Ureter (tissue), 1 donor: ENCODE measurements around the gene CCND1. TPM values are rescaled to one million over a fixed set of nuclear protein-coding genes. Genes with fewer than 3 reads are reported as not detected.

Experiments
- DNase-seq: peaks from one replicate; pipeline ENCODE4 v3.0.0-alpha.2; 2020; ENCODE audit warnings: low spot score
- total RNA-seq: library from RNA; stranded (reverse); gene quantifications from one replicate; pipeline ENCODE4 v1.2.4, GENCODE V29; 2023
- donor health status: DM: yes; HTN: yes; CAD: no.

The CCND1 gene
- total RNA-seq, 1 donor from 2014 or later: 203 TPM

DNA sequence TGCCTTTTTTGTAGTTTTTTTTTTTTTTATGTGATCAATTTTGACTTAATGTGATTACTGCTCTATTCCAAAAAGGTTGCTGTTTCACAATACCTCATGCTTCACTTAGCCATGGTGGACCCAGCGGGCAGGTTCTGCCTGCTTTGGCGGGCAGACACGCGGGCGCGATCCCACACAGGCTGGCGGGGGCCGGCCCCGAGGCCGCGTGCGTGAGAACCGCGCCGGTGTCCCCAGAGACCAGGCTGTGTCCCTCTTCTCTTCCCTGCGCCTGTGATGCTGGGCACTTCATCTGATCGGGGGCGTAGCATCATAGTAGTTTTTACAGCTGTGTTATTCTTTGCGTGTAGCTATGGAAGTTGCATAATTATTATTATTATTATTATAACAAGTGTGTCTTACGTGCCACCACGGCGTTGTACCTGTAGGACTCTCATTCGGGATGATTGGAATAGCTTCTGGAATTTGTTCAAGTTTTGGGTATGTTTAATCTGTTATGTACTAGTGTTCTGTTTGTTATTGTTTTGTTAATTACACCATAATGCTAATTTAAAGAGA is 12.5 kb downstream of the CCND1 start:
- DNase-seq: no peak

DNA sequence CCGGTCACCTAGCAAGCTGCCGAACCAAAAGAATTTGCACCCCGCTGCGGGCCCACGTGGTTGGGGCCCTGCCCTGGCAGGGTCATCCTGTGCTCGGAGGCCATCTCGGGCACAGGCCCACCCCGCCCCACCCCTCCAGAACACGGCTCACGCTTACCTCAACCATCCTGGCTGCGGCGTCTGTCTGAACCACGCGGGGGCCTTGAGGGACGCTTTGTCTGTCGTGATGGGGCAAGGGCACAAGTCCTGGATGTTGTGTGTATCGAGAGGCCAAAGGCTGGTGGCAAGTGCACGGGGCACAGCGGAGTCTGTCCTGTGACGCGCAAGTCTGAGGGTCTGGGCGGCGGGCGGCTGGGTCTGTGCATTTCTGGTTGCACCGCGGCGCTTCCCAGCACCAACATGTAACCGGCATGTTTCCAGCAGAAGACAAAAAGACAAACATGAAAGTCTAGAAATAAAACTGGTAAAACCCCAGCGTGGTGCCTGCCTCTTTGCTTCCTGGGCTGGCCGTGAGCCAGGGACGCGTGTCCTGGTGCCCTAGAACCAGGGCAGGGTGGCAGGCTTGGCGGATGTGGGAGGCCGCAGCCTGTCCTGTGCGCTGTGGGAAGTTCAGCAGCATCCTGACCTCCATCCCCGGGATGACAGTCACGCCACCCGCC is 13.2 kb downstream of the CCND1 start:
- no peak for DNase-seq

- DNase-seq: no peak
Observed at GRCh38 chr11:69654660-69655478, 13.9 kb downstream of the CCND1 start.

DNA sequence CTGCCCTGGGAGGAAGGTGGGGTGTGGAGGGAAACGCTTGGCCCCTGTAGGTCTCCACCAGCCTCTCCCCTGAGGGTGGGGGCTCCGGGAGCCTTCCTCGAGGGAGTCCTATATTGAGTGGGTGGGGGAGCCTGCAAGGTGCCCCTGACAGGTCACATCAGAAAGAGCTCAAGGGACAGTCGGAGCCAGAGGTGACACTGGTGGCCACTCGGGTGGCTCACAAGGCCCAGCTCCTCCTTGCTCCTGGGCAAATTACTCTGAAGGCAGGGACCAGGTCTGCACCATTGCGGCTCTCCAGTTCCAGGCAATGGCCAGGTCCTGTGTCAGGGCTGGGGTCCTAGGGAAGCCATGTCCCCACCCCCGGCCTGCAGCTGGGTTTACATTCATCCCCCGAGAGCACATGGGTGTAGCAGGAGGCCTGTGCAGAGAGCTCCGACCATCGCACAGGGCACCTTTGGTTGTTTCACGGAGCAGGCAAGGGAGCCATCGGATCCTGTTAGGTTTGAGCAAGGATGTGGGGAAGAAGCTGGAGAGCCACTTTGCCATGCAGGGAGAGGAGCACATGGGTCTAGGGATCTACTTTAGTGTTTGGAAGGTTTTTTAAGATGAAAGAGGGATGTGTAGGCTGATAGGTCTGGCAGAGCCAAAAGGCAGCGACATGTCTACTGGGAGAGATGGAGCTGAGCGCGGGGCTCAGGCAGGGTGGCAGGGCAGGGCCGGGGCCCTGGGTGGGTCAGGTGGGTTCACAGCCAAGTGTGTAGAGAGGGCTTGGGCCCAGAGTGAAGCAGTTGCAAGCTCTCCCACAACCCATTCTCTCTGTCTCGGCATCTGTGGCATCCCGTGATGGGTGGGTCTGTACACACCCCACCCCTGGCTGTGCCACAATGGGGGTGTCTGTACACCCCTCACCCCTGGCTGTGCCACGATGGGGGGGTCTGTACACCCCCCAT is 14.8 kb downstream of the CCND1 start:
- no peak for DNase-seq

- no peak for DNase-seq
Observed at GRCh38 chr11:69656536-69657455, 15.8 kb downstream of the CCND1 start.

DNA sequence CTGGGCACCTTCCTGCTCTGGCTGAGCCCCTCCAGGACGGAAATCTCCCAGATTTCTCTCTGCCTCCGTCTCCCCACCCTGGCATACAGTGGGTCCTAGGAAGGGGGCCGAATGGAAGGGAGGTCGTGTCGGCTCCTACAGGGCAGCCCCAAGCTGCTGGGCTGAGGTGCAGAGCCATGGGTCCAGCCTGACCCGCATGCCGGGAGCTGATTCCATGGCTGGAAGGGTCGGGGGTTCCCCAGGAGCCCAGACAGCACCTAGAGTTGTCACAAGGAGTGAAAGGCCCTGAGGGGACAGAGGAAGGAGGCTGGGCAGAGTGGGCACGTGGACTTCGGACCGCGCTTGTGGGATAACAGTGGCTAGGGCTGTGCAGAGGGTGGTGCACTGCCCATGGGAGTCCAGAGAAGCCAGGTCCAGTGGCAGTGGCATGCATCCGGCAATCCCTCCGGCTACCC is 16.5 kb downstream of the CCND1 start:
- no peak for DNase-seq

GRCh38 chr11:69657911-69658625 is 17.1 kb downstream of the CCND1 start:
- no peak for DNase-seq

DNA sequence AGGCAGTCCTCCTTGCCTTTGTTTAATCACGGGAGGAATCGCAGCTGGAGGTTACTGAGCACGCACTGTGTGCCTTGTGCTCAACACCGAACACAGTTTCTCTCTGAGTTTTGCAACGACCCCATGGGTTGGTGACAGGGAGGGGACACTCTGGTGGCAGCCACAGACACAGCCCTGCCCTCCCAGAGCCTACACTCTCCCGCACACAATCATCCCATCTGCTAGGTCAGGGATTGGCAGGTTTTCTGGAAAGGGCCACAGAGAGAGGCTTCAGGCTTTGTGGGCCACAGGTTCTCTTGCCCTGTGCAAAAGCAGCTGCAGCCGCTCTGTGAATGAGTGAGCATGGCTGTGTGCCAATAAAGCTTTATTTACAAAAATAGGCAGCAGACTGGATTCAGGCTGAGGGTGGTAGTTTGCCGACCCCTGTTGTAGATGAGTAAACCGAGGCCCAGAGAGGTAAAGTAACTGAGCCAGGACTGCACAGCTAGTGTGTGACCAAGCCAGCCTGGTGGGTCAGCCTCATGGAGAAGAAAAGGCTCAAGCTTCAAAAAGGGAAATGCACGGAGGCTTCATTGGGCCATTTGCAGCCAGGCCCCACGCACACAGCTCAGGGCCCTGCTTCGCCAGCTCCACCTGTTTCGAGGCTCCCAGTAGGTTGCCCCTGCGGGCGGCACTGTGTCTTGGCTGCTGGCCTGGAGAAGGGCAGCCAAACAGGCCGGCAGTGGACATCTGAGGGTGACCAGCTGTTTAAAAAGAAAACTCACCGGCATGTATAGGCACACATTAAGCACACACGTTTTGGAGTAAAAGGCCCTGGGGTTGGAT is 17.9 kb downstream of the CCND1 start:
- no peak for DNase-seq

DNA sequence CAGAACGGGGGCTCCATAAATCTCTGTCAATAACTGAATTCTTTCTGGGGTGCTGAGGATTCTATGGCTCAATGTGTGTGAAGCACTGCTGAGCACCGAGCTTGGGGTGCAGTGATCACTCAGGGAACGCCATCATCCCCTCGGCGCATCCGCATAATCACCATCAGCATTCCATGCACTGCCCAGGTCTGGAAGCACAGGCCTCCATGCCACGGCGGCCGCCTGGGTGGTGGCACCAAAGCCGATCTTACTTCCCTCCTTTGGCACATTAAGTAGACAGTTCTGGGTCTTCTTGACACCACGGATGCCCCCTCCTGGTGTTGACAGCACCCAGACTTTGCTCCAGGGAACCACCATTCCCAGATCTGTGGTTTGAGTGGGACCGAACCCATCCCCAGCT is 18.6 kb downstream of the CCND1 start:
- no peak for DNase-seq

GRCh38 chr11:69660001-69660500 is 19.1 kb downstream of the CCND1 start:
- DNase-seq: no peak

DNA sequence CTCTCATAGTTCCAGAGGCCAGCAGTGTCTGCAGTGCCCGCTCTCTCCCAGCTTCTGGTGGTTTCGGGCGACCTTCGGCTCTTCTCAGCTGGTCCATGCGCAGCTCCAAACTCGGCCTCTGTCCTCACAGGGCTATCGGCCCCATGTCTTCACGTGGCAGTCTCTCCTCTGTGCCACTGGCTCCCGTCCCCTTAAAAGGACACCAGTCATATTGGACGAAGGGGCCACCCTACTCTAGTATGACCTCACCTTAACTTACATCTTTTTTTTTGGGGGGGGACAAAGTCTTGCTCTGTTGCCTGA is 20.4 kb downstream of the CCND1 start:
- no peak for DNase-seq

- DNase-seq: no peak
Observed at GRCh38 chr11:69662021-69662698, 21.2 kb downstream of the CCND1 start.

GRCh38 chr11:69662806-69663205 is 21.9 kb downstream of the CCND1 start:
- no peak for DNase-seq

- DNase-seq: no peak
Observed at GRCh38 chr11:69663326-69663725, 22.4 kb downstream of the CCND1 start.

- DNase-seq: no peak
Observed at GRCh38 chr11:69664103-69664775, 23.3 kb downstream of the CCND1 start.

GRCh38 chr11:69664901-69665300 is 23.9 kb downstream of the CCND1 start:
- no peak for DNase-seq

GRCh38 chr11:69665669-69666068 is 24.7 kb downstream of the CCND1 start:
- no peak for DNase-seq

DNA sequence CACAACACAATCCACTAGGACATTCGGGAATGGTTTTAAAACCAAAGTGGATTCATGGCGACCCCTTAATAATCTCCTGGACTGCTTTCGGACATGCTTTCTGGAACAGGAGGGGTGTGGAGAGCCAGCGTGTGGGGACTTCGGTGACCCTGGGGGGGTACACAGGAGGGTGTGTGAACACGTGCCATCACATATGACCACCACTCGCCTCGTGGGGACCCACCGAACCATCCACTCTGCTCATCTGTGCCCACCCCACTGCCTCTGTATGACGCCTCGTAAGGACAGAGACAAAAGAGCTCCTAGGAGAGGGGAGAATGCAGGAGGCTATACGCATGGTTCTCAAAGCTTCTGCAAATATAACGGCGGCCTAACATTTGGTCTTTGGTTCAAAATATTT is 25.3 kb downstream of the CCND1 start:
- no peak for DNase-seq
